Hematopoietic multipotent progenitor cell treated with erythropoietin and hydrocortisone succinate and interleukin-3 and kit ligand, for 6 days (in vitro differentiated cells): Measurements from ENCODE around the gene VOPP1.
"Not testable (repeated sequence)": the region's sequence is repeated elsewhere in the genome, so short reads cannot be mapped to it uniquely, and the experiment has no call there.

Experiments used
- DNase-seq: peaks from one replicate; pipeline ENCODE4 v3.0.0-alpha.2; 2015

The VOPP1 gene

GRCh38 chr7:55572378-55573233 is at the start of gene VOPP1:
TSS of gene VOPP1 (minus strand) at chr7:55572502. CDS start at chr7:55572324, 178 bp downstream.
- DNase-seq, result peak; percentile 81

- DNase-seq, result no peak
Observed at GRCh38 chr7:55618913-55619312, 46.6 kb upstream of the VOPP1 start.

GRCh38 chr7:55614365-55615064 is 42.2 kb upstream of the VOPP1 start:
- DNase-seq, result not testable (repeated sequence)

- DNase-seq, result not testable (repeated sequence)
Observed at GRCh38 chr7:55609726-55610125, 37.4 kb upstream of the VOPP1 start.

DNA sequence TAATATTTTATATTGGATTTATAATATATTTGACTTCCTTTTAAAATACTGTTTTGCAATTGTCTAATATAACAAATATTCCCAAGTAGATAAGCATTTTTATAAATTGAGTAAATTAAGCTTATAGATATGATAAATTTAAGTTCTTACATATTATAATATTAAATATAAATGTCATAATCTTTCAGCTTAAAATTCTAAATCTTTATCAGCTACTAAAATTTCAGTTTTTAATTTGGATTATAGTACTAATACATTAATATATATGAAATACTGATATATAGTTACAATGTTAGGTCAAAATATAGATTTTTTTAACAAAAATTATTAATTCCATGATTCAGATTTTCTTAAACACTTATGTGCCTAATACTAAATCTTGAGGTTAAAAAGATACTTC is 33.4 kb upstream of the VOPP1 start:
- DNase-seq, result not testable (repeated sequence)

DNA sequence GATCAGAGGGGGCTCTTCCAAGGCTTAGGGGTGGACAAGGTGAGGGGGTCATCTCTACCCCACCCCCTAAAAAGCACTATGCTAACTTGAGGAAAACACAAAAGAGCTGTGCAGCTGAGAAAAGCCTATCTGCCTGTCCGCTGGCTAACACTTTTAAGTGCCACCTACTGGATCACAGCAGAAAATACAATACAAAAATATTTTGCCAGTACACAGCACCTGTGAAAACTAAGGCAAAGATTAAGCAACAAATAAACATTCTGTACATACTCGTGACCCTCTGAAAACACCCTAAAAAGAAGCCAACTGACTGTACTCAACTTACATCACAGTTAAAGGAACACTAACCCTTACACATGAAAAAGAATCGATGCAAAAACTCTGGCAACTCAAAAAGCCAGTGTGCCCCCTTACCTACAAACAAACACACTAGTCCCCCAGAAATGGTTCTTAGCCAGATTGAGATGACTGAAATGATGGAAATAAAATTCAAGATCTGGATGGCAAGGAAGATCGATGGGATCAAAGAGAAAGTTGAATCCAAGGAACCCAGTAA is 25.7 kb upstream of the VOPP1 start:
- DNase-seq, result peak; percentile 51

DNA sequence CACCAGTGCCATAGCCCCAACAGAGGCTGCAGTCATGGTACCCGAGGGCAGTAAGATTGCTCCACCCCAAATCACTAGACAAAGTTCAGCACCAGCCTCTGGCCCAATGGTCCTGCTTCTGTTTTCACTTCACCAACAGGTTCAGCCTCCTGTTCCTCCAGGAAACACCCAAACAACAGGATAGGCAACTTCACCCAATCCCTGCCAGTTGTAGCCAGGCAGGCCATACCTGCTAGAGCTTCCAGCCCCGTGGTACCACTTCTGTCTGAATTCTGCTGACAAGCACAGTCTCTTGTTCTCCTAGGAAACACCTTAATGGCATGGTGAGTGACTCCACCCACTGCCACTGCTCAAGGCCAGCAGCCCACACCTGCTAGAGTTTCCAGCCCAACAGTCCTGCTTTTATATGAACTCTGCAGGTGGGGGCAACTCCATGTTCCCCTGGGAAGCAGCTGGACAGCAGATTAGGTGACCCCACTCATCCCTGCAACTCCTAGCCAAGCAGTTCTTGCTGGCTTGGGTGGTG is 25.0 kb upstream of the VOPP1 start:
- not testable (repeated sequence) for DNase-seq

- DNase-seq, result no peak
Observed at GRCh38 chr7:55595511-55595910, 23.2 kb upstream of the VOPP1 start.

- no peak for DNase-seq
Observed at GRCh38 chr7:55594870-55595269, 22.6 kb upstream of the VOPP1 start.

DNA sequence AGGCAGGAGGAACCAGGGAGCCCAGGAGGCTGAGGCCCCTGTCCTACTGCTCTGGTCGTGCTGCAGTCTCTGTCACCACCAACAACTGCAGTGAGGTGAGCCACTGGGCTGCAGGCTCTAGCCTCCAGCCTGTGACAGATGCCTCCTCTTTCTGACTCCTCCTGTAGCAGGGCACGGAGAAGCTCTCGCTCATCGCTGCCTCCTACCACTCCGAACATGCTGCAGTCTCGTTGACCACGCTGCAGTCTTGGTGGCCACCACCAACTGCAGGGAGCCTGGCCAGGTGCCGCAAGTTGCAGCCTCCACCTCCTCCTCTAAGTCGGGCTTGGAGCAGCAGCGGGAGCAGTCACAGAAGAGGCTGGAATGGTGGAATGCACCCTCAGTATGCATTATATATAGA is 22.1 kb upstream of the VOPP1 start:
- DNase-seq, result no peak

GRCh38 chr7:55593515-55594318 is 21.4 kb upstream of the VOPP1 start:
- DNase-seq, result peak; percentile 78

DNA sequence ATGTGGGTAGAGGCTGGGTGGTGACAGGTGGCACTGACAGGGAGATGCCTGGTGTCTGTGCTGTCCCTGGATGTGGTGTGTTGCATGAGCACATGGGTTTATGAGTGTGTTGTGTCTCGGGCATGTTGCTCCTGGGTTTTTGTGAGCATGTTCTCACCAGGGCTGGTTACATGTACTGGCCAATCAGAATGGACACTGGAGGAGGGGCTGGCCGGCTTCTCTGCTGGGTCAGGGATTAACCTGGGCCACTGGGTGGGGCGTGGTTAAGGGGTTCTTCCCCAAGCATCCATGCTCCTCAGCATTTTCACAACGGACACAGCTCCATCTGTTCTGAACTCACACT is 20.8 kb upstream of the VOPP1 start:
- DNase-seq, result no peak

DNA sequence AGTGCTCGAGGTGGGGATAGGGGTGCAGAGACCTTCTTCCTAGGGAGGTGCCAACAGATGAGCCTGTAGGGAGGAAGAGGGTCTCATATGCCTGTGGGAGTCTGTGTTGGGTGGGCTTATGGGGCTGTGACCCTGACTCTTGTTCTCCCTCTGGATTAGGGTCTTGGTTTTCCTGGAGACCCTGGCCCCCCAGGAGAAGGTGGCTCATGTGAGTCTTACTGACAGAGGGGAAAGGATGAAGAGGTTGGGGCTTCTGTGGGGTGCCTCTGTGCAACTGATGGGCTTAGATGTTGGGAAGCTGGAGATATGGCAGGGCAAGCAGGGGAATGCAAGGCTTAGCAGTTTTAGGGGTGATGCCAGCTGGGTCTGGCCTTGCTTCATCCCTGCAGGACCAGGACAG is 20.2 kb upstream of the VOPP1 start:
- no peak for DNase-seq

- no peak for DNase-seq
Observed at GRCh38 chr7:55591282-55591931, 19.1 kb upstream of the VOPP1 start.

DNA sequence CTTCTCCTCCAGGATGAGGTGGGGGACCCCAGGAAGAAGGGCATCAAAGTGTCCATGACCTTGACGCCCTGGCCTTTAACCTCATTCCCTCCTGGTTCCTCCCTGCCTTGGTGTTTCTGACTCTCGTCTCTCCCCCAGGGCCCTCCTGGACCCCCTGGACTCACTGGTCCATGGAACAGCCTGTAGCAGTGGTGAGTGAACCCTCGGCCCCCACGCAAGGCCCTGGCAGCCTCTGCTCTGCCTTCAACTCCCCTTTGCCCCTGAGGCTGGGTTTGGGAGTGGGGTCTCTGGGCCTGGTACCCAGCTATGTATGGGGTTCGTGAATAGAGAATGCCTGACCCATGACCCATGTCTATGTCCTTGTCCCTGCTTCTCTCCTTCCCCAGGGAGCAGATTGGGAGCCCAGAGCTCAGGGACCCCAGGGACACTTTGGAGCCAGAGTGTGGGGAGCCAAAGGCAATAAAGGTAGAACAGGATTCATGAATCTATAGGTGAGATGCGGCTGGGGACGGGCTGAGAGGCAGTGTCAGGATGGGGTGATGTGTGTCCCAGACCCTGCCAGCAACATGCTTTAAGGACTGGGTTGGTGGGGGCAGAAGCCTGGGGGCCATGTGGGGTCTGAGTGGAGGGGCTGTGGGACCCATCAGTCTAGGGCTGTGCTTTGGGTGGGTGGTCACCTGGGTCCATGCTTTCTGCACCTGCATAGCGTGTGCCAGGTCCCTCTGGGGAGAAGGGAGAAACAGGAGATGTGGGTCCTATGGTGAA is 18.4 kb upstream of the VOPP1 start:
- no peak for DNase-seq

GRCh38 chr7:55589905-55590304 is 17.6 kb upstream of the VOPP1 start:
- DNase-seq, result no peak

DNA sequence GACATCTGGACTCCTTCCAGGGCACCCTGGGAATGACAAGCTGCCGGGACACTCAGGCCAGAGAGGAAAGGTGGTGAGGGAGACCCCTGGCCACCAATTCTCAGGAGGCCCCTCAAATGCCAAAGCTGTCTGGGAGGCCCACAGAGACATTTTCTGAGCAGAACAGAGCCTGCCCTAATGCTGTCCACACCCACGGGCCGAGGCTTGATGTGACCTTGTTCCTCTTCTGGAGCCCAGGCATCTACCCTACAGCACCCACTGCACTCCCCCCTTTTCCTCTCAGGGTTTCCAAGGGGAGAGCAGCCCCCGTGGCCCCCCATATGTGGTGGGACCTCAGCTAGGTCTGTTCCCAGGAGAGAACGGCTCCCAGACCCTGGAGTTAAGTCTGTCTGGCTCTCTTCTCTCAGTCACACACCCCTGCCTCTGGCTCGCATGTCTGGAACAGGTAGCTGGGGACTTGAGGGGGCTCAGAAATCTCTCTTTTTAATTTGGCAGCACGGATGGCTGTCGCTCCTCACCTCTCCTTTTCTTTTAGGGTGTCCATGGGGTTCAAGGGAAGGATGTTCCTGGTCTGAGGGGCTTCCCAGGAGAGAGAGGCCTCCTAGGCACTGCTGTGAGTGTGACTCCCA is 16.8 kb upstream of the VOPP1 start:
- no peak for DNase-seq

DNA sequence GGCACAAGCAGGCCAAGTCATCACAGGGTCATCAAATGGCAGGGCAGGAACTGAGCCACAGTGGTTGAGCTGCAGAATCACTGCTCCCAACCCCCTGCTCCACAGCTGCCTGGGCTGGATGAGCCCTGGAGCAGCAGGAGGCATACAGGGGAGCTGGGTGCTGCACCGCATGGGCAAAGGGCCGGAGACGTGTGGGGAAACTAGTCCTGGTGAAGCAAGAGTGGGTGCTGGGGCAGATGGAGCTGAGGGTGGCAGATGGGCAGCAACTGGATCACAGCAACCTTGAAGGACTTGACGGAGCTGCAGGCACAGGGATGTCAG is 16.0 kb upstream of the VOPP1 start:
- no peak for DNase-seq

DNA sequence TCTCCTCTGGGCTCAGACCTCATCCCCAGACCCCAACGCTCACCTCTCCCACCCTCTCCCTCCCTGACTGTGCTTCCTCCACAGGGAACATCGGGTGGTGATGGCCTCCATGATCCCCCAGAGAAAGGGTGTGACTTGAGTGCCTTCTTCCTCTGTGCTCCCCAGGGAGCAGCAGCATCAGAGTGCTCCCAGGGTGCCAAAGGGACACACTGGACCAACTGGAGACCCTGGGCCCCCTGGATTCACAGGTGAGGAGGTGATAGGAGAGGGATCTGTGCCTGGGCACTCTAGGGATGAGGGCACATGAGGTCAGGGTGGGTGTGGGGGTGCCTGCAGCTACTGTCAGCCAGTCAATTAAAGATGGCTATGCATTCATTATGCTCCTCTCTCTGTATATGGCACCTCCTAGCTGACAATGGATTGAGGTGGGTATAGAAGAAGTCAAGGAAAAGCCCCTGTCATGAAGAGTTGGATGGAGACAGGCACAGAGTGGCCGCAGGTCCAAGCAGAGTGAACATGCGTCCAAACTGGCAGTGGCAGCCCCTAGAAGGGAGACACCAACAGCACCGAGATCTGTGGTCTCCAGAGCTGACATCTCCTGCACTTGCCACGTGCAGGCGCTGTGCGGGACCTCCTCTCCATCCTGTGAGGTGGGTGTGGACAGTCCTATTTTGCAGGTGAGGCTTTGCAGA is 15.5 kb upstream of the VOPP1 start:
- no peak for DNase-seq

- DNase-seq, result not testable (repeated sequence)
Observed at GRCh38 chr7:55582656-55583055, 10.4 kb upstream of the VOPP1 start.

DNA sequence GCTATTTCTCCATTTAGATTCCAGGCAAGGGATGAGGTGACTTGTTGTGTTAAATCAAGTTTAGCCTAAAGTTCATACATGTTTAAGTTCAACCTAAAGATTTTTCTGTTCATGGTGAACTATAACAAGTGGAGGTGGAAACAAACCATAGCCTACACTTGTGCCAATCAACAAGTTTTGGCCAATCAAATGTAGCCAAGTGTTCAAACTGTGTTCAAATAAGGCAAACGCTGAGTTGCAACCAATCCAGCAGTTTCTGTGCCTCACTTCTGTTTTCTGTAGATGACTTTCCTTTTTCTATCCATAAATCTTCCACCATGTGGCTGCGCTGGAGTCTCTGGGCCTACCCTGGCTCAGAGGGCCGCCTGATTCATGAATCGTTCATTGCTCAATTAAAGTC is 4.5 kb upstream of the VOPP1 start:
- no peak for DNase-seq
